HEK293 (cell line): Measurements from ENCODE around the gene DISC1.

Experiments used
- CTCF ChIA-PET: fragments of 350-600 bp; formaldehyde crosslinking; extraction: SDS; loops from one replicate; lab custom pipeline; 2021; ENCODE audit warnings: antibody characterized with exemption; lab: Yijun Ruan, JAX
- POLR2A ChIA-PET: fragments of 300-600 bp; formaldehyde crosslinking; extraction: SDS; loops from one replicate; lab custom pipeline; 2020; ENCODE audit warnings: antibody characterized with exemption, inconsistent platforms; lab: Yijun Ruan, JAX
- H3K27ac ChIP-seq: fragments of 200-500 bp; sonication (Bioruptor generic); 2 replicates; pipeline ENCODE4 v1.5.1; 2014; ENCODE audit warnings: low read depth, low read length, control low read depth, inconsistent platforms; ENCODE audit errors: extremely low read depth
- H3K36me3 ChIP-seq, 2 experiments: fragments of 200-500 bp in 1 of 2; sonication (Bioruptor generic) in 1 of 2; 1 replicate in 1 of 2; 2 replicates in 1 of 2; pipeline ENCODE4 v1.5.1; 2014 to 2017; ENCODE audit warnings: inconsistent platforms in 2 of 2, low read length in 2 of 2; ENCODE audit not compliant: control insufficient read depth in 2 of 2, insufficient read depth in 1 of 2
- H3K4me1 ChIP-seq: fragments of 200-500 bp; sonication (Bioruptor generic); 2 replicates; pipeline ENCODE4 v1.5.1; 2014; ENCODE audit warnings: mild to moderate bottlenecking, low read length, inconsistent platforms; ENCODE audit not compliant: control insufficient read depth, insufficient read depth
- H3K4me3 ChIP-seq: 2 replicates; pipeline ENCODE4 v1.5.1; 2011; ENCODE audit warnings: low read depth, mild to moderate bottlenecking, control low read depth, low read length, moderate library complexity
- H3K9me3 ChIP-seq: fragments of 200-500 bp; sonication (Bioruptor generic); 2 replicates; pipeline ENCODE4 v1.5.1; 2014; ENCODE audit warnings: low read depth, low read length, inconsistent platforms; ENCODE audit not compliant: control insufficient read depth, insufficient read depth
- OVOL3 ChIP-seq: fragments of 450-650 bp; formaldehyde crosslinking; IDR thresholded peaks from 2 replicates; pipeline ENCODE4 v1.5.1; 2016; ENCODE audit warnings: missing biosample characterization, missing genetic modification characterization
- ZIC2 ChIP-seq: fragments of 450-650 bp; formaldehyde crosslinking; IDR thresholded peaks from 2 replicates; pipeline ENCODE4 v1.5.1; 2016; ENCODE audit warnings: missing biosample characterization, missing genetic modification characterization
- ZNF112 ChIP-seq: fragments of 450-650 bp; formaldehyde crosslinking; IDR thresholded peaks from 2 replicates; pipeline ENCODE4 v1.5.0; 2017; ENCODE audit warnings: missing biosample characterization, missing genetic modification characterization
- ZNF132 ChIP-seq: fragments of 450-650 bp; formaldehyde crosslinking; IDR thresholded peaks from 2 replicates; pipeline ENCODE4 v1.5.1; 2017; ENCODE audit warnings: missing biosample characterization, missing genetic modification characterization, borderline replicate concordance
- ZNF146 ChIP-seq: fragments of 450-650 bp; formaldehyde crosslinking; IDR thresholded peaks from 2 replicates; pipeline ENCODE4 v1.5.1; 2016; ENCODE audit warnings: missing biosample characterization, missing genetic modification characterization
- ZNF214 ChIP-seq: fragments of 450-650 bp; formaldehyde crosslinking; IDR thresholded peaks from 2 replicates; pipeline ENCODE4 v1.5.1; 2017; ENCODE audit warnings: missing biosample characterization, mild to moderate bottlenecking, missing genetic modification characterization, borderline replicate concordance
- ZNF223 ChIP-seq: fragments of 450-650 bp; formaldehyde crosslinking; IDR thresholded peaks from 2 replicates; pipeline ENCODE4 v1.5.1; 2016; ENCODE audit warnings: missing biosample characterization, missing genetic modification characterization
- ZNF248 ChIP-seq: fragments of 450-650 bp; formaldehyde crosslinking; IDR thresholded peaks from 2 replicates; pipeline ENCODE4 v1.5.1; 2017; ENCODE audit warnings: missing biosample characterization, missing genetic modification characterization
- ZNF292 ChIP-seq: fragments of 450-650 bp; formaldehyde crosslinking; IDR thresholded peaks from 2 replicates; pipeline ENCODE4 v1.5.1; 2016; ENCODE audit warnings: low read depth, missing biosample characterization, missing genetic modification characterization, borderline replicate concordance
- ZNF561 ChIP-seq: fragments of 450-650 bp; IDR thresholded peaks from 2 replicates; pipeline ENCODE4 v1.5.1; 2018; ENCODE audit warnings: missing biosample characterization, missing genetic modification characterization, borderline replicate concordance
- ZNF585B ChIP-seq: fragments of 450-650 bp; formaldehyde crosslinking; IDR thresholded peaks from 2 replicates; pipeline ENCODE4 v1.5.1; 2016; ENCODE audit warnings: missing biosample characterization, missing genetic modification characterization
- ZNF660 ChIP-seq: fragments of 450-650 bp; IDR thresholded peaks from 2 replicates; pipeline ENCODE4 v1.5.1; 2018; ENCODE audit warnings: missing biosample characterization, mild to moderate bottlenecking, missing genetic modification characterization
- TF ChIP-seq, protein P1 (sequence below): fragments of 450-650 bp; formaldehyde crosslinking; conservative IDR thresholded peaks from 2 replicates; pipeline ENCODE4 v1.5.1; 2016; ENCODE audit warnings: low read depth, missing biosample characterization, missing genetic modification characterization
- TF ChIP-seq, protein P2 (sequence below): fragments of 450-650 bp; formaldehyde crosslinking; IDR thresholded peaks from 2 replicates; pipeline ENCODE4 v1.5.1; 2017; ENCODE audit warnings: missing biosample characterization, missing genetic modification characterization
- TF ChIP-seq, protein P3 (sequence below): fragments of 450-650 bp; formaldehyde crosslinking; IDR thresholded peaks from 2 replicates; pipeline ENCODE4 v1.5.1; 2017; ENCODE audit warnings: missing biosample characterization, missing genetic modification characterization
- TF ChIP-seq, protein P4 (sequence below): fragments of 450-650 bp; IDR thresholded peaks from 2 replicates; pipeline ENCODE4 v1.5.1; 2018; ENCODE audit warnings: missing biosample characterization, missing genetic modification characterization
- TF ChIP-seq, protein P5 (sequence below): fragments of 450-650 bp; formaldehyde crosslinking; IDR thresholded peaks from 2 replicates; pipeline ENCODE4 v1.5.1; 2016; ENCODE audit warnings: missing biosample characterization, missing genetic modification characterization

Gene DISC1

DNA sequence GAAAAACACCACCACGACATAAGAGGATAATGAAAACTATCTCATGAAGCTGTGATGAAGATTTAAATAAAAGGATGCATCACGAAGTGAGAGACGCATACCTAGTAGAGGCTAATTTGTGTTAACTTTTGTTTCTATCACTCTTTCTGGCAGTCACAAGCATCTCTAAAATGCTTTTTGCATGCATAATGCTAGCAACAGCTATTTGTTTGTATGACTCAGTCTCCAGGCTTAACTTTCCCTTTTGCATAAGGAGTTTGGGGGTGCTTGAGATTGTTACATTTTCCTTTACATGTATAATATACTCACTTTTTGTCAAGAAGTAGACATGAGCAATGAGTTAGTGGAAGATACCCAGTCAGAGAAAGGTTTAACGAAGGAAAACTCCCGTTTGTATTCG lies 385.4 kb downstream of the DISC1 start (continued):
- no peak for TF ChIP-seq ZNF223 (tag by site-specific recombination)
- TF ChIP-seq, protein P1, sequence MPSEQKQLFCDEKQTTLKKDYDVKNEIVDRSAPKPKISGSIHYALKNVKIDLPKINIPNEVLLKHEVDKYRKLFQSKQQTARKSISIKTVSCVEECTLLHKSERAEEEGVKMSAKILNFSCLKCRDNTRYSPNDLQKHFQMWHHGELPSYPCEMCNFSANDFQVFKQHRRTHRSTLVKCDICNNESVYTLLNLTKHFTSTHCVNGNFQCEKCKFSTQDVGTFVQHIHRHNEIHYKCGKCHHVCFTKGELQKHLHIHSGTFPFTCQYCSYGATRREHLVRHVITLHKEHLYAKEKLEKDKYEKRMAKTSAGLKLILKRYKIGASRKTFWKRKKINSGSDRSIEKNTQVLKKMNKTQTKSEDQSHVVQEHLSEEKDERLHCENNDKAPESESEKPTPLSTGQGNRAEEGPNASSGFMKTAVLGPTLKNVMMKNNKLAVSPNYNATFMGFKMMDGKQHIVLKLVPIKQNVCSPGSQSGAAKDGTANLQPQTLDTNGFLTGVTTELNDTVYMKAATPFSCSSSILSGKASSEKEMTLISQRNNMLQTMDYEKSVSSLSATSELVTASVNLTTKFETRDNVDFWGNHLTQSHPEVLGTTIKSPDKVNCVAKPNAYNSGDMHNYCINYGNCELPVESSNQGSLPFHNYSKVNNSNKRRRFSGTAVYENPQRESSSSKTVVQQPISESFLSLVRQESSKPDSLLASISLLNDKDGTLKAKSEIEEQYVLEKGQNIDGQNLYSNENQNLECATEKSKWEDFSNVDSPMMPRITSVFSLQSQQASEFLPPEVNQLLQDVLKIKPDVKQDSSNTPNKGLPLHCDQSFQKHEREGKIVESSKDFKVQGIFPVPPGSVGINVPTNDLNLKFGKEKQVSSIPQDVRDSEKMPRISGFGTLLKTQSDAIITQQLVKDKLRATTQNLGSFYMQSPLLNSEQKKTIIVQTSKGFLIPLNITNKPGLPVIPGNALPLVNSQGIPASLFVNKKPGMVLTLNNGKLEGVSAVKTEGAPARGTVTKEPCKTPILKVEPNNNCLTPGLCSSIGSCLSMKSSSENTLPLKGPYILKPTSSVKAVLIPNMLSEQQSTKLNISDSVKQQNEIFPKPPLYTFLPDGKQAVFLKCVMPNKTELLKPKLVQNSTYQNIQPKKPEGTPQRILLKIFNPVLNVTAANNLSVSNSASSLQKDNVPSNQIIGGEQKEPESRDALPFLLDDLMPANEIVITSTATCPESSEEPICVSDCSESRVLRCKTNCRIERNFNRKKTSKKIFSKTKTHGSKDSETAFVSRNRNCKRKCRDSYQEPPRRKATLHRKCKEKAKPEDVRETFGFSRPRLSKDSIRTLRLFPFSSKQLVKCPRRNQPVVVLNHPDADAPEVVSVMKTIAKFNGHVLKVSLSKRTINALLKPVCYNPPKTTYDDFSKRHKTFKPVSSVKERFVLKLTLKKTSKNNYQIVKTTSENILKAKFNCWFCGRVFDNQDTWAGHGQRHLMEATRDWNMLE (tag by site-specific recombination) = no peak
- TF ChIP-seq ZNF132 (tag by site-specific recombination) = no peak
- TF ChIP-seq ZNF112 (tag by site-specific recombination) = no peak
- TF ChIP-seq ZNF585B = no peak
- TF ChIP-seq, all 188 proteins: peak for 0

DNA sequence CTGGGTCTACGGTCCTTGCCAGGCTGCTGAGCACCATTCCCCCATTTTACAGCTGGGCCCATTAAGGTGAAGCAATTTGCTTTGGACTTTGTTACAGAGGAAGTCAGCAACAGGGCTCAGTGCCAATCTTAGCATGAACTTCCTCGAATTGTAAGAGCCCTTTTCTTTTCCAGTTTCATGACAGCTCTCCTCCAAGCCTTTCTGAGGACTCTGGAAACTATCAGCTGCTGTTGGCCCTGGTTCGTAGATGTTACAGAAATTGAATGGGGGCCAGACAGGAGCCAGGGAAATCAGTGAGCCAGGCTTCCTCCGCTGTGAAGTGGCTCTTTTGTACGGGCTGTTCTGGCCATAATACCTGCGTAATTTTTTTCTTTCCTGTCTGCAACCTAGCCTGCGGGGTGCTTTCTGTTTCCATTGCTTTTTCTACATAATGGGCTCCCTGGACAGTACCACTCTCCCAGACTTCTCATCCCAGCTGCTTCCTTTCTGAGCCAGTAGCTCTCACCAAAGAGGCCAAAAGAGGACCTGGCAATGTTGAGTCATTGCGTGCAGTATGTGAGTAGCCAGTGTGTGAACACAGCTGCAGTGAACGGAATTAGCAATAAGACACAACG lies 386.3 kb downstream of the DISC1 start:
- ChIA-PET CTCF (no interaction called here), POLR2A (no interaction called here)
- Histone ChIP-seq H3K36me3 (no peaks in the 10 kb centered on the region), H3K4me1 (no peaks in the 10 kb centered on the region), H3K27ac (no peak overlapping the region), H3K9me3 (no peaks in the 10 kb centered on the region), H3K4me3 (no peak overlapping the region)
- TF ChIP-seq ZNF214 (tag by site-specific recombination) = no peak
- no peak for TF ChIP-seq ZNF561 (tag by site-specific recombination)
- TF ChIP-seq, protein P2, sequence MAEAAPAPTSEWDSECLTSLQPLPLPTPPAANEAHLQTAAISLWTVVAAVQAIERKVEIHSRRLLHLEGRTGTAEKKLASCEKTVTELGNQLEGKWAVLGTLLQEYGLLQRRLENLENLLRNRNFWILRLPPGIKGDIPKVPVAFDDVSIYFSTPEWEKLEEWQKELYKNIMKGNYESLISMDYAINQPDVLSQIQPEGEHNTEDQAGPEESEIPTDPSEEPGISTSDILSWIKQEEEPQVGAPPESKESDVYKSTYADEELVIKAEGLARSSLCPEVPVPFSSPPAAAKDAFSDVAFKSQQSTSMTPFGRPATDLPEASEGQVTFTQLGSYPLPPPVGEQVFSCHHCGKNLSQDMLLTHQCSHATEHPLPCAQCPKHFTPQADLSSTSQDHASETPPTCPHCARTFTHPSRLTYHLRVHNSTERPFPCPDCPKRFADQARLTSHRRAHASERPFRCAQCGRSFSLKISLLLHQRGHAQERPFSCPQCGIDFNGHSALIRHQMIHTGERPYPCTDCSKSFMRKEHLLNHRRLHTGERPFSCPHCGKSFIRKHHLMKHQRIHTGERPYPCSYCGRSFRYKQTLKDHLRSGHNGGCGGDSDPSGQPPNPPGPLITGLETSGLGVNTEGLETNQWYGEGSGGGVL (tag by site-specific recombination) = no peak

DNA sequence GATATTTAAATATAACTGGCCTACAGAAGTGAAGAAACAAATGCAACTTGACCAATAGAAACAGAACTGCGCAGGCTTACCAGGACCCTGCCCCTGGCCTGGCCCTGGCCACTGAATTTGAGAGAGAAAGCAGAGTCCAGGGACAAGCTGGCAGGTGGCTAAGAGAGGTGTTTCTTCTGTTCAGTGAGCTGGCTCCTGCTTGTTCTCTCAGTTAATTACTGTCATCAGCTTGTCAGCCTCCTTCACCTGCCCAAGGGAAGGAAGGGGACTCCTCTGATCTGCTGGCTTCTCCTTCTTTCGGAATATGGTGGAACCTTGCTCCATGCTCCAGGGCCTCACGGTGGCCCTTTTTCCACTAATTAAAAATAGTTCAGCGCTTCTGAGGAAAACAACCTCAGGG lies 388.4 kb downstream of the DISC1 start:
- H3K9me3 ChIP-seq = no peaks in the 10 kb centered on the region
- ChIA-PET CTCF (interaction anchor here (0.6 to 0.8 kb wide), 2 partner anchors 82 to 1226 kb away, joined by 3 to 4 read pairs; no protein-coding TSS in a partner anchor), POLR2A (no interaction called here)
- no peak overlapping the region for H3K4me3 ChIP-seq
- H3K27ac ChIP-seq = no peak overlapping the region
- H3K4me1 ChIP-seq = no peaks in the 10 kb centered on the region
- no peaks in the 10 kb centered on the region for H3K36me3 ChIP-seq
- TF ChIP-seq OVOL3 (tag by site-specific recombination) (no peak), ZNF660 (tag by site-specific recombination) (no peak), ZNF292 (no peak), ZNF248 (tag by site-specific recombination) (no peak), ZNF146 (no peak), ZIC2 (tag by site-specific recombination) (no peak)
- TF ChIP-seq, protein P3, sequence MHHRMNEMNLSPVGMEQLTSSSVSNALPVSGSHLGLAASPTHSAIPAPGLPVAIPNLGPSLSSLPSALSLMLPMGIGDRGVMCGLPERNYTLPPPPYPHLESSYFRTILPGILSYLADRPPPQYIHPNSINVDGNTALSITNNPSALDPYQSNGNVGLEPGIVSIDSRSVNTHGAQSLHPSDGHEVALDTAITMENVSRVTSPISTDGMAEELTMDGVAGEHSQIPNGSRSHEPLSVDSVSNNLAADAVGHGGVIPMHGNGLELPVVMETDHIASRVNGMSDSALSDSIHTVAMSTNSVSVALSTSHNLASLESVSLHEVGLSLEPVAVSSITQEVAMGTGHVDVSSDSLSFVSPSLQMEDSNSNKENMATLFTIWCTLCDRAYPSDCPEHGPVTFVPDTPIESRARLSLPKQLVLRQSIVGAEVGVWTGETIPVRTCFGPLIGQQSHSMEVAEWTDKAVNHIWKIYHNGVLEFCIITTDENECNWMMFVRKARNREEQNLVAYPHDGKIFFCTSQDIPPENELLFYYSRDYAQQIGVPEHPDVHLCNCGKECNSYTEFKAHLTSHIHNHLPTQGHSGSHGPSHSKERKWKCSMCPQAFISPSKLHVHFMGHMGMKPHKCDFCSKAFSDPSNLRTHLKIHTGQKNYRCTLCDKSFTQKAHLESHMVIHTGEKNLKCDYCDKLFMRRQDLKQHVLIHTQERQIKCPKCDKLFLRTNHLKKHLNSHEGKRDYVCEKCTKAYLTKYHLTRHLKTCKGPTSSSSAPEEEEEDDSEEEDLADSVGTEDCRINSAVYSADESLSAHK (tag by site-specific recombination) = no peak
- TF ChIP-seq, protein P4, sequence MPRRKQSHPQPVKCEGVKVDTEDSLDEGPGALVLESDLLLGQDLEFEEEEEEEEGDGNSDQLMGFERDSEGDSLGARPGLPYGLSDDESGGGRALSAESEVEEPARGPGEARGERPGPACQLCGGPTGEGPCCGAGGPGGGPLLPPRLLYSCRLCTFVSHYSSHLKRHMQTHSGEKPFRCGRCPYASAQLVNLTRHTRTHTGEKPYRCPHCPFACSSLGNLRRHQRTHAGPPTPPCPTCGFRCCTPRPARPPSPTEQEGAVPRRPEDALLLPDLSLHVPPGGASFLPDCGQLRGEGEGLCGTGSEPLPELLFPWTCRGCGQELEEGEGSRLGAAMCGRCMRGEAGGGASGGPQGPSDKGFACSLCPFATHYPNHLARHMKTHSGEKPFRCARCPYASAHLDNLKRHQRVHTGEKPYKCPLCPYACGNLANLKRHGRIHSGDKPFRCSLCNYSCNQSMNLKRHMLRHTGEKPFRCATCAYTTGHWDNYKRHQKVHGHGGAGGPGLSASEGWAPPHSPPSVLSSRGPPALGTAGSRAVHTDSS (tag by site-specific recombination) = no peak
- TF ChIP-seq, protein P5, sequence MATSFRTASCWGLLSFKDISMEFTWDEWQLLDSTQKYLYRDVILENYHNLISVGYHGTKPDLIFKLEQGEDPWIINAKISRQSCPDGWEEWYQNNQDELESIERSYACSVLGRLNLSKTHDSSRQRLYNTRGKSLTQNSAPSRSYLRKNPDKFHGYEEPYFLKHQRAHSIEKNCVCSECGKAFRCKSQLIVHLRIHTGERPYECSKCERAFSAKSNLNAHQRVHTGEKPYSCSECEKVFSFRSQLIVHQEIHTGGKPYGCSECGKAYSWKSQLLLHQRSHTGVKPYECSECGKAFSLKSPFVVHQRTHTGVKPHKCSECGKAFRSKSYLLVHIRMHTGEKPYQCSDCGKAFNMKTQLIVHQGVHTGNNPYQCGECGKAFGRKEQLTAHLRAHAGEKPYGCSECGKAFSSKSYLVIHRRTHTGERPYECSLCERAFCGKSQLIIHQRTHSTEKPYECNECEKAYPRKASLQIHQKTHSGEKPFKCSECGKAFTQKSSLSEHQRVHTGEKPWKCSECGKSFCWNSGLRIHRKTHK (tag by site-specific recombination) = no peak
